ENCODE results near the gene VILL. TPM values are rescaled to one million over a fixed set of nuclear protein-coding genes. Genes with fewer than 3 reads are reported as not detected.
A peak's percentile ranks its signal among the peaks of the same experiment; 100 is the strongest.
"Not testable (repeated sequence)": the region's sequence is repeated elsewhere in the genome, so short reads cannot be mapped to it uniquely, and the experiment has no call there.

Gene VILL
- total RNA-seq, 4 donors from 2014 or later = 8.9 to 20.1 (median 18.0) TPM

DNA sequence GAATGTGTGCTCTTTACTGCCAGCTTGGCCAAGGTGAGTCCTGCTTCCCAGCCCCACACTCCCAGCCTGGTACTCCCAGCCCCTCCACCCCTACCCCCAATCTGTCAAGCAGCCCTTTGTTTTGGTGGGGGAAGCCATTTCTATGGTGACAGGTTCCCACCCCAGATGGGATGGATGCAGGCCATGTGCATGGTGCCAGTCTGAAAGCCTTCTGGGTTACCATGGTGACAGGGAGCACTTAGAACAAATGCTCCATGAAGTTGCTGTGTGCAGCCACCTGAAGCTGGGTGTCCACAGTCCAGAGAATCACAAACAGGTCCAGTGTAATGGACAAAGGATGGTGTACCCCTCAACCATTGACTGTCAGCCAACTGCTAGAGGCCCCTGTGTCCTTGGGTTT lies 19.1 kb upstream of the VILL start:
- peak in 1 of 2 donors; percentile 63 for DNase-seq (ENCODE audit: low spot score in 2 of 2)
- no peak for TF ChIP-seq POLR2A (IDR thresholded peaks at IDR 0.05)
- TF ChIP-seq CTCF (IDR thresholded peaks at IDR 0.05) = no peak
- no peak overlapping the region for H3K4me3 ChIP-seq (ENCODE audit: low read depth, poor library complexity, severe bottlenecking)
- intact Hi-C loops (cut with DNase I; ENCODE audit: low total_unique reads) = no loop called here

DNA sequence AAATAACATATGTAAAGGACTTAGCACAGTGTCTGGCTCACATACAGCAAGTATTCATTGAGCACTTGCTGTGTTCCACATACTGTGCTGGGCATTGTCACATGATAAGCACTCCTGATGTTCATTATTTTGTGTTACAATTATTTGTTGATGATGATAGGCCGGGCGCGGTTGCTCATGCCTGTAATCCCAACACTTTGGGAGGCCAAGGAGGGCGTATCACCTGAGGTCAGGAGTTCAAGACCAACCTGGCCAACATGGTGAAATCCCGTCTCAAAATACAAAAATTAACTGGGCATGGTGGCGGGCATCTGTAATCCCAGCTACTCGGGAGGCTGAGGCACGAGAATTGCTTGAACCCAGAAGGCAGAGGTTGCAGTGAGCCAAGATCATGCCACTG lies 18.5 kb upstream of the VILL start:
- WGBS, 2 donors = 85 to 95% methylated on average over 8 of the region's 8 CpGs
- DNase-seq (ENCODE audit: low spot score in 2 of 2) = peak in 1 of 2 donors; percentile 62
- H3K4me3 ChIP-seq (ENCODE audit: low read depth, poor library complexity, severe bottlenecking); intact Hi-C loops (cut with DNase I; ENCODE audit: low total_unique reads): not testable (repeated sequence)

DNA sequence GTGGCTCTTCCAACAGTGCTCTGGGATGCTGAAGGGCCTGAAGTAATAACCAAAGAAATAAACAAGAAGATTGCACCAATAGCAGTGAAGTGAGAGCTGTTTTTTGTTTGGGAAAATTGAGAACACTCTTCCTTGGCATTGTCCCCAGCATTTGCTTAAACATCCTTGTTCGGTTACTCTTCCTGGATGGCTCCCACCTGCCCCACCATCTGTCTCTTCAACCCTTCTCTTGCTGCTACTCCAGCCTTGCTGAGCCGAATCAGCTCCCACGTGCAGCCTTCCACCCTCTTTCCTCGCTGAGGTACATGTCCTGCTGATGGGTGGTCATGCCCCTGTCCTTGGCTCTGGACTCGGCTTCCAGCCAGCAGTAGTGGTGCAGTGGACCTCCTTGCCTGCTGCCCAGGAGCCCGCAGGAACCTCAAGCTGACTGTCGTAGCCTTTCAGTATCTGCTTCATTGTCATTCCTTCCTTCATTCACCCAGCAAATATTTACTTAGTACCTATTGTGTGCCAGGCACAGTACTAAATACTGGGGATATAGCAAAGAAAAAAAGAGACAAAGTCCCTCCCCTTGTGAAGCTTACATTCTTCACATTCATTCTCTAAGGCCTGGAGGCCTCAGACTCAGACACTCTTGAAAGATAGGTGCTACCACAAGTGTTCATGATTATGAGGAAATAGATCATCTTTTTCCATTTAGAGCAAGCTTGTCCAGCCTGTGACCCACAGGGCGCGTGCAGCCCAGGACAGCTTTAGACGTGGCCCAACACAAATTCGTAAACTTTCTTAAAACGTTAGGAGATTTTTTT lies 17.1 kb upstream of the VILL start:
- DNase-seq (ENCODE audit: low spot score in 2 of 2) = peak in 1 of 2 donors; percentile 53
- intact Hi-C loops (cut with DNase I; ENCODE audit: low total_unique reads) = no loop called here
- WGBS, 2 donors = 89 to 90% methylated on average over 12 of the region's 12 CpGs
- H3K4me3 ChIP-seq (ENCODE audit: low read depth, poor library complexity, severe bottlenecking) = no peak overlapping the region
- no peak for TF ChIP-seq CTCF (IDR thresholded peaks at IDR 0.05)
- TF ChIP-seq POLR2A (IDR thresholded peaks at IDR 0.05) = no peak

DNA sequence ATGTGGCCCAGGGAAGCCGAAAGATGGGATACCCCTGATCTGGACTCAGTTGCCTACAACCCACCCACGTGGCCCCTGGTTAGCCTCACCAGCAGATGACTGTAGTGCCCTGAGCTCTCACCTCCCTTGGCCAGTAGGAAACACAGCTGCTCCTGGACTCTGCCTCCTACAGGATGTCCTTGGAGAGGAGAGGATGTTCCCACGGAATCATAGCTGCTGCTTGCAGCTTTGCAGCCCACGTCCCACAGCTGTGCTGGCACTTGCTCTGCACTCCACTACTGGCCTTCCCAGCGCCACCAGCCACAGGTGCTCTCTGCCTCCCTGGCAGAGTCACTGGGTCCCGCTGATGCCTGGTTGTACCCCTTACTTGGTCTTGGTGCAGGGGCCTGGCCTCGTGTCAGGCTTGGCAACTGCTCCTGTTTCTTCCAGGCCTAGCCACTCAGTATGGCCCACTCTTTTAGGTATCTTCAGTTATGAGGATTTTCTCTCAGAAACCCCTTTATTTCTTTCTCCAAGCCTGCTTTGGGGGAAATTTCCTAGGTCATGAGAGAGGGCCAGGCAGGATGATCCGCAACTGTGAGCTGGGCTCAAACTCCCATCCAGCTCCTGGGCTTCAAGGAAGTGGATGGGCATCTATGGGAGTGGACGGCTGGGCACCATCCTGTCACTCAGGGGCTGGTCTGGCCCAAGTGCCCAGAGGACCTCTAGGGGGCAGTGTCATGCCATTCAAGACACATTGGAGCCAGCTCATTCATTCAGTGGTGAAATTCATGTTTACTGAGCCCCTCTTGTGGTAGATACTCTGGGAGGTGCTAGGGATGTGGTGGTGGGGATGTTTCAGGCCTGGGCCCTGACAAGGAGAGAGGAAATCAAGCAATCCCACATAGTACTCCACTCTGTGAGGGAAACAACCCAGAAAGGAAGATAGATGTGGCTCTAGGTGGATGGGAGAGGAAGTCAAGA lies 16.2 kb upstream of the VILL start:
- no peak for TF ChIP-seq POLR2A (IDR thresholded peaks at IDR 0.05)
- TF ChIP-seq CTCF (IDR thresholded peaks at IDR 0.05) = no peak
- 74 to 85% methylated on average over 9 of the region's 9 CpGs for WGBS, 2 donors
- peak in 1 of 2 donors; percentile 89 for DNase-seq (ENCODE audit: low spot score in 2 of 2)
- H3K4me3 ChIP-seq (ENCODE audit: low read depth, poor library complexity, severe bottlenecking) = no peak overlapping the region
- intact Hi-C loops (cut with DNase I; ENCODE audit: low total_unique reads) = no loop called here

DNA sequence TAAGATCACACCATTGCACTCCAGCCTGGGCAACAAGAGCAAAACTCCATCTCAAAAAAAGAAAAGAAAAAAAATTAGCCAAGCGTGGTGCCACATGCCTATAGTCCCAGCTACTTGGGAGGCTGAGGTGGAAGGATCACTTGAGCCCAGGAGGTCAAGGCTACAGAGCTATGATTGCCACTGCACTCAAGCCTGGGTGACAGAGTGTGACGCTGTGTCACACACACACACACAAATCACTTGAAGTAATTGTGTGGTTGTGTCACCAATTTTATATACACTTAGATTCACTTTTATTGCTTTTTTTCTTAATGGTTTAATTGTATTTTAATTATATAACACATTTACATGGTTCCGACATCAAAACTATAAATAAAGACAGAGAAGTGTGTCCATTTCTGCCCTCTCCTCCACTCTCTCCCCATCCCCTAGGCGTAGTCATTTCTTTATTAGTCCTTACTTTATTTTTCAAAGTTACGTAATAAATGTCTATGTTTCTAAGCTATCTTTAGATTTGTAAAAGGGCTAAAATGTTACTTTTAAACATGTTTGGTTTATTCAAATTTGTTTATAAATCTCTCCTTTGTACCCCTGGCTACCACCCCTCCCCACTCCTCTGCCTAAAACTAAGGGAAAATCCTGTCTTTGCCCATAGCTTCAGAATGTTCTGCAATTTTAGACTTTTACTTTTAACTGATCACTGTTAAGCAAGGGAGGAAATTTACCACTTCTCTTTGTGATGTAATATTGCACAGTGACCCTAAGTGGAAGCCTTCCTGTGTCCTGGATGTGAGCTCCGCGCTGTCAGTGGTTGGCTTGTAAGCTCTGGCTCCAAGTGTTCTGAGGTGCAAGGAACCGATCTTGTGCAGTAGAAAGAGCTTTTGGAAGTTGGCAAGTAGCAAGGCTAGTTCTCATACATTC lies 10.8 kb upstream of the VILL start:
- TF ChIP-seq POLR2A (IDR thresholded peaks at IDR 0.05) (no peak), CTCF (IDR thresholded peaks at IDR 0.05) (no peak)
- peak in 1 of 2 donors; percentile 42 for DNase-seq (ENCODE audit: low spot score in 2 of 2)
- intact Hi-C loops (cut with DNase I; ENCODE audit: low total_unique reads) = no loop called here
- WGBS, 2 donors = 92 to 95% methylated on average over 8 of the region's 8 CpGs
- H3K4me3 ChIP-seq (ENCODE audit: low read depth, poor library complexity, severe bottlenecking) = no peak overlapping the region
